Measurements from ENCODE around the gene ACOT6.
A peak's percentile ranks its signal among the peaks of the same experiment; 100 is the strongest.

Gene ACOT6

DNA sequence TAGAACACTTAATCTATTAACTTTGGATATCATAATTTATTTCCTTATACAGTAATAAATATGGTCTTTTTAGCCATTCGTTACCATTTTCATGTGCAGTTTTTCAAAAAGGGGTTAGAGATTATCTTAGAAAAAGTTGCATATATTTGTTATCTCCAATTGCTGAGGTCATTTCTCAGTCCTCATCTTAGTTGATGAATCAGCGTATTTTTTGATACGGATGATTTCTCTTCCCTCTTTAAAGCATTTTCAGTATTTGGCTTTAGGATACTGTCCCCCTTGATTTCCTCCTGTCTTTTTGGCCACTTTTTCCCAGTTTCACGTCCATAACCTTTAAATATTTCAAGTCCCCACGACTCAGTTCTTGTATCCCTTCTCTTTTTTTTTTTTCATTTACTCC is 54.3 kb downstream of the ACOT6 start:
- H3K4me3 ChIP-seq (ENCODE audit: low read depth, low read length), result no peak overlapping the region
- TF ChIP-seq, protein P1, sequence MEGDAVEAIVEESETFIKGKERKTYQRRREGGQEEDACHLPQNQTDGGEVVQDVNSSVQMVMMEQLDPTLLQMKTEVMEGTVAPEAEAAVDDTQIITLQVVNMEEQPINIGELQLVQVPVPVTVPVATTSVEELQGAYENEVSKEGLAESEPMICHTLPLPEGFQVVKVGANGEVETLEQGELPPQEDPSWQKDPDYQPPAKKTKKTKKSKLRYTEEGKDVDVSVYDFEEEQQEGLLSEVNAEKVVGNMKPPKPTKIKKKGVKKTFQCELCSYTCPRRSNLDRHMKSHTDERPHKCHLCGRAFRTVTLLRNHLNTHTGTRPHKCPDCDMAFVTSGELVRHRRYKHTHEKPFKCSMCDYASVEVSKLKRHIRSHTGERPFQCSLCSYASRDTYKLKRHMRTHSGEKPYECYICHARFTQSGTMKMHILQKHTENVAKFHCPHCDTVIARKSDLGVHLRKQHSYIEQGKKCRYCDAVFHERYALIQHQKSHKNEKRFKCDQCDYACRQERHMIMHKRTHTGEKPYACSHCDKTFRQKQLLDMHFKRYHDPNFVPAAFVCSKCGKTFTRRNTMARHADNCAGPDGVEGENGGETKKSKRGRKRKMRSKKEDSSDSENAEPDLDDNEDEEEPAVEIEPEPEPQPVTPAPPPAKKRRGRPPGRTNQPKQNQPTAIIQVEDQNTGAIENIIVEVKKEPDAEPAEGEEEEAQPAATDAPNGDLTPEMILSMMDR (IDR thresholded peaks at IDR 0.05), result no peak

DNA sequence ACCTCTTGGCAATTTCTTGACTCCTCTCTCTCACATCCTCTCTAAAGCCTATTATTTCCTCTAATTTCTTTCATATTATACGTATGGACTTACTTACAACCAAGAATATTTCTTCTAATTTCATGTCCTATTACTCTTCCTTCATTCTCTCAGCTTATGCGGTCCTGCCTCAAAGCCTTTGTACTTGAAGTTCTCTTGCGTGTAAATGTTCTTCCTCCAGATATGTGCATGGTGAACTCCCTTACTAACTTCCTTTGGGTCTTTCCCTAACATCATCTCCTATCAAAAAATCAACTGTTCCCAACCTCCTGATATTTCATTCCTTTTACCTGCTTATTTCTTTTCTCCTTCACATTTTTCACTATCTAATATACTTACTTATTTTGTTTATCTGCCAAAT is 55.5 kb downstream of the ACOT6 start:
- Histone ChIP-seq H3K27me3 (ENCODE audit: control insufficient read depth, insufficient read depth, low read length) (no peaks in the 10 kb centered on the region), H3K9ac (no peak overlapping the region), H3K79me2 (no peaks in the 10 kb centered on the region), H3K27ac (no peak overlapping the region), H3K4me3 (ENCODE audit: low read depth, low read length) (no peak overlapping the region), H3K36me3 (ENCODE audit: control insufficient read depth, insufficient read depth, low read length) (no peaks in the 10 kb centered on the region), H2AFZ (no peak overlapping the region), H3K9me3 (ENCODE audit: control insufficient read depth, low read length) (no peaks in the 10 kb centered on the region), H3K4me1 (no peaks in the 10 kb centered on the region), H3K4me2 (ENCODE audit: low read length) (no peak overlapping the region)
- TF ChIP-seq, protein P1 (IDR thresholded peaks at IDR 0.05), result no peak

More for the DNA sequence above, 54.3 kb downstream of the ACOT6 start:
- Histone ChIP-seq H3K36me3 (ENCODE audit: control insufficient read depth, insufficient read depth, low read length) (no peaks in the 10 kb centered on the region), H3K27me3 (ENCODE audit: control insufficient read depth, insufficient read depth, low read length) (no peaks in the 10 kb centered on the region), H3K9me3 (ENCODE audit: control insufficient read depth, low read length) (no peaks in the 10 kb centered on the region), H2AFZ (peak overlapping the region; percentile 8), H3K79me2 (no peaks in the 10 kb centered on the region), H3K9ac (no peak overlapping the region), H3K4me1 (no peaks in the 10 kb centered on the region), H3K4me2 (ENCODE audit: low read length) (peak overlapping the region; percentile 16), H3K27ac (peak overlapping the region; percentile 25)
